Stimulated activated CD8-positive, alpha-beta memory T cell treated with anti-CD3 and anti-CD28 coated beads, Interleukin-12 subunit alpha, Interleukin-12 subunit beta, amount 100 ng/mL, for 1 hour (primary cell): Measurements from ENCODE around the gene ANXA9.

Experiments used
- DNase-seq: peaks from one replicate; pipeline ENCODE4 v3.0.0-alpha.2; 2020; ENCODE audit warnings: low read depth

ANXA9 gene

GRCh38 chr1:150974580-150975478 is 7.3 kb upstream of the ANXA9 start, which contains the start of gene CERS2:
Gene CERS2 (minus strand): TSS chr1:150974835. CDS start chr1:150969090, 5,745 bp downstream.
- peak; percentile 49 for DNase-seq

DNA sequence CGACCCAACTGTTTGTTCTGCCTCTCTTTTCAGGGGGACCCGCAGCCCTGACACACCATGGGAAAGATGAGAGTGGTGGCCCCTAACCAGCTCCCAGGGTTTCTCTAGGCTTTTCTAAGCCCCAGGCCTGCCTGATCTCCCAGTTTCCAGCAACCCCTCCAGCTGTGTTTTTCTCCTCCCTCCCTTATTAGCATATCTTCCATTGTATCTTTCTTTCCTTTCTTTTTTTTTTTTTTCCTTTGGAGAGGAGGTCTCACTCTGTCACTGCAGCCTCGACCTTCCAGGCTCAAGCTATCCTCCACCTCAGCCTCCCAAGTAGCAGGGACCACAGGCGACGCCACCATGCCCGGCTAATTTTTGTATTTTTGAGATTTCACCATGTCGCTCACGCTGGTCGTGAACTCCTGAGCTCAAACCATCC is 5.7 kb upstream of the ANXA9 start:
- no peak for DNase-seq

DNA sequence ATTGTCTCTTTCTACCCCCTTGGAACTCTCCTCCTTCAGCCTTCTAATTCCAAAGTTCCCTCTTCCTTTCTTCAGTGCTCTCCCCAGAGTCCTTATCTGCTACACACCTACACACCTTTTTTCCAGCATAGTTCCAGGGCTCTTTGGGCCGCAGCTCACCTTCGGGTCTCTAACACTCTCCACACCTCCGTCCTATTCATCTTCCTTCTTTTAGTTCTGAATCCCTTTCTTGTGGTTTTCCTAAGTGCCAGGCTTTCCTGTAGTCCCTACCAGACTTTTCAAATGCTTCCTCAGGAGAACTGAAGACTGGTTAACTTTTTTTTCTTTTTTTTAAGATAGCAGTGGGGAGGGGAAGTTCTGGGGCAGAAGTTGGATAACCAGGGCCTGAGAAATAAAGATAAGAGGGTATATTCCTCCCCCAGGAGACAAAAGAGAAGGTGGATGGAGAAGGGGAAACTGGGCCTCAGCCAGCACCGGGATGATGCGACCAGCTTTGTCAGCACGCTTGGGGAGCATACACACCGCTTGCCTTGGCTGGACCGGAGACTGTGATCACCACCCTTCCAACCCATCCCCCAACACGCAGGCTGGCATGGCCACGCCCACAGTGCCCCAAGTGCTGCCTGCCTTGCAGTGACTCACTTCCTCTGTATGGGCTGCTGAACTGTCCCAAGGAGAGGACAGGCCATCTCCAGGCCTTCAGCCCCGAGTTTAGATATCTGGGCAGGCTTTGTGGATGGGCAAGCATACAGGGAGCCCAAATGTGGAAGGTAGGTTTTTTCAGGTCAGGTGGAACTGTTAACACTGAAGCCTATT is 5.0 kb upstream of the ANXA9 start:
- peak; percentile 53 for DNase-seq

GRCh38 chr1:150979092-150980056 is 2.7 kb upstream of the ANXA9 start:
- DNase-seq = peak; percentile 85

DNA sequence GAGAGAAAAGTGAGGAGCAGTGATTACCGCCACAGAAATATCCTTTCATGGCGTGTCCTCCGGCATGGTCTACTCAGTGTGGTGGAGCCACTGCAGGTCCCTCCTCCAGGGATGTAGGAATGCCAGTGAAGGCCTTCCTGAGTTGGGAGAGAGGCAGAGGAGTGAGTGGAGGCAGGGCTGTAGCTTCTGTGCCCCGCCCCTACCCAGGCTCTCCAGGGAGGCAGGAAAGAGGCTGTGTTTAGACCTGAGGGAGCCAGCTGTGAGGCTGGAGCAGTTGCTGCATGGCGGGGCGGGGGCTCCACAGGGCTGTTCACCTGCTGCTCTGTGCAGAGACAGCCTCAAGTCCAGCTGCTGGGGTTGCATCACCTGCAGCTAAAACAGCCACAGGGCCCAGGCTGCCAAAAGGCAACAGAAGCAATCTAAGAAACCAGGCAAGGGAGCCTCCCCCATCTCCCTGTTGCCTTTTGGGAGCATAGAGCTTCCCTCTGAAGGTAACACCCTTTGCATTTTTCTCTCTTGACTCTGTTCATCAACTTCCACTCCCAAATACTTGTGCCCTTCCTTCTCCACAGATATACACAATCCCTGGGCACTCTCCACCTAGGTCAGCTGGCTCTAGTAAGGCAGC is 801 bp upstream of the ANXA9 start:
- DNase-seq = no peak

DNA sequence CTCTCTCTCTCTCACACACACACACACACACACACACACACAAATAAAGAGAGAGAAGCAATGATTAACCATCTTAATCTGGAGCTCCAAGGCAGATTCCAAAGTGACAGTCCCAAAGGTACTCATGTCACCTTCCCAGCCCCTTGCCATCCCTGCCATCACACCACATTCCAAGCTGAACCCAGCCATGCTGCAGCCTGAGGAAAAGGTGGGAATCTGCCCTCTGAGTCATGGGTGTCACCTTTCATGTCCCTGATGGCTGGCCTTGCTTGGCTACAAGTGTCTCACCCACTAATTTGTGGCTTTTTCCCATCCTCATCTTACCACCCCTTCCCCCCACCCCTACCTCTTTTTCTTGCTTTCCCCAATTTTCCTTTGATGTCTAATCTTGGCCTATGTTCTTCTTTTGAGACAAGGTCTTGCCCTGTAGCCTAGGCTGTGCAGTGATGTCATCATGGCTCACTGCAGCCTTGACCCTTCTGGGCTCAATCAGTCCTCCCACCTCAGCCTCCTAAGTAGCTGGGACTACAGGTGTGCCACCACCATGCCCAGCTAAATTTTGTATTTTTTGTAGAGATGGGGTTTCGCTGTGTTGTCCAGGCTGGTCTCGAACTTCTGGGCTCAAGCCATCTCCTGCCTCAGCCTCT is 3.2 kb downstream of the ANXA9 start:
- no peak for DNase-seq

DNA sequence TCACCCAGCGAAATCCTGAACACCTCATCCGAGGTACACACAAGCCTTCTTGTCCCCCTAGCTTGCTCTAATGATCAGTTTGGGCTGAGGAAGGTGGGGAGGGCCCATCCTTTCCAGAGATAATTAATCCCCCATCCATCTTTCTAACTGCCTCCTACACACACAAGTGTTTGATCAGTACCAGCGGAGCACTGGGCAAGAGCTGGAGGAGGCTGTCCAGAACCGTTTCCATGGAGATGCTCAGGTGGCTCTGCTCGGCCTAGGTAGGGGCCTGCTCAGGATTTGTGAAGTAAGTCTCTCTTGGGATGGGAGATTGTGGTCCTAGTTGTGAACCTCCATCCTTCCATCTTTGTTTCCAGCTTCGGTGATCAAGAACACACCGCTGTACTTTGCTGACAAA is 5.8 kb downstream of the ANXA9 start:
- no peak for DNase-seq

DNA sequence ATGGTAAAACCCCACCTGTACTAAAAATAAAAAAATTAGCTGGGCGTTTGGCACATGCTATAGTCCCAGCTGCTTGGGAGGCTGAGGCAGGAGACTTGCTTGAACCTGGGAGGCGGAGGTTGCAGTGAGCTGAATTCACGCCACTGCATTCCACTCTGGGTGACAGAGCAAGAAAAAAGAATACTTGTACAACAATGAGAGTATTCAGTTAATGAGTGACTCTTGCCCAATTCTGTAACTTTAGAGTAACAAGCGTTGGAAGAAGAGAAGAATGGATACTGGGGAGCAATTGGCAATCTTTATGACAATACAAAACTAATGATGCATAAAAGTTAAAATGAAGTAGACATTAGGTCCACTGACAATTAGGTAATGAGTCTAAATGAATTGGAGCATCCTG is 10.5 kb downstream of the ANXA9 start:
- DNase-seq = no peak

- no peak for DNase-seq
Measured at GRCh38 chr1:150994248-150994647, 12.2 kb downstream of the ANXA9 start.

DNA sequence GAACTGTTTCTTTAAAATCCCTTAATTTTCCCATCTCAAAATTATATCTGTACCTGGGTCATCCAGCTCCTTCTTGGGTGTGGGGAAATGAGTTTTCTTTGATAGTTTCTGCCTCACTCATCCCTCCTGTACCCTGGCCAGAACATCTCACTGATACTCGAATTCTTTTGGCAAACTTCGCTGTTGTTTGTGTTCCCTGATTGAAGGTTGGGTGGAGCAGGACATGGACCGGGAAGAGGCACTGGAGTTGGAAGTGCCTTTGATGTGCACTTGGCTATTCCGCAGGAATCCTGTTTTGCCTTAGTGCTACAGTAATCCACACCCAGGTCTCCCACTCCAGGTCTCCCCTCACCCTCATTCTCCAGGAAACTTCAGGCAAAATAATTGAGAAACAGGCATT is 13.4 kb downstream of the ANXA9 start:
- DNase-seq = no peak

- no peak for DNase-seq
Measured at GRCh38 chr1:150995896-150996295, 13.8 kb downstream of the ANXA9 start.

GRCh38 chr1:150997126-150997872 is 15.2 kb downstream of the ANXA9 start:
- no peak for DNase-seq

GRCh38 chr1:150997949-150998348 is 15.9 kb downstream of the ANXA9 start:
- no peak for DNase-seq

GRCh38 chr1:150999051-150999674 is 17.1 kb downstream of the ANXA9 start:
- no peak for DNase-seq

GRCh38 chr1:150999926-151000325 is 17.8 kb downstream of the ANXA9 start:
- DNase-seq = no peak

- no peak for DNase-seq
Measured at GRCh38 chr1:151000408-151000807, 18.3 kb downstream of the ANXA9 start.

DNA sequence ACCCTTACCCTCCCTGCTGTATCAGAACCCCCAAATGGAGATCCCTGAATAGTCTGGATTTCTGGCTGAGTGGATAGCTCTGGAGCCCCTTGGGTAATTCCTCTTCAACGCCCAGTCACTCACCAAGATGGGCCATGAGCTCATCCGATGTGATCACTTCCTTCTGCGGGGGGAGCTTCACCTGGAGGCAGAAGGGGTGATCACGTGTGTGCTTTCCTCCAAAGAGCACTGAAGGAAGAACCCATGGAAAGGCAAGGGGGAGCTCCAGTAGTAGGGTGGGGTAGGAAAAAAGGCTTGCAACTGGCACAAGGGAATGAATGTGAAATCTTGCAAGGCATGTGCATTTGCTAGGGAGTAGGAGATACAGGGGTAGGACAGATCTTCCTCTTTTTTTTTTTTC is 19.5 kb downstream of the ANXA9 start:
- no peak for DNase-seq

GRCh38 chr1:151002051-151002450 is 20.0 kb downstream of the ANXA9 start:
- no peak for DNase-seq

- DNase-seq = no peak
Measured at GRCh38 chr1:151002611-151003010, 20.5 kb downstream of the ANXA9 start.

- DNase-seq = no peak
Measured at GRCh38 chr1:151003180-151003579, 21.1 kb downstream of the ANXA9 start.
